T-helper 2 cell (primary cell): Measurements from ENCODE around the gene PBOV1.

Experiments
- DNase-seq, 5 experiments: peaks; one replicate each; pipeline versions ENCODE4 v3.0.0 to v3.0.0-alpha.2; 2012 to 2022
- total RNA-seq, 2 donors: gene quantifications; one replicate each; lab custom pipeline; 2026; lab: John Stamatoyannopoulos, UW

Gene PBOV1
- total RNA-seq, result 0 reads per million in 2 donors

DNA sequence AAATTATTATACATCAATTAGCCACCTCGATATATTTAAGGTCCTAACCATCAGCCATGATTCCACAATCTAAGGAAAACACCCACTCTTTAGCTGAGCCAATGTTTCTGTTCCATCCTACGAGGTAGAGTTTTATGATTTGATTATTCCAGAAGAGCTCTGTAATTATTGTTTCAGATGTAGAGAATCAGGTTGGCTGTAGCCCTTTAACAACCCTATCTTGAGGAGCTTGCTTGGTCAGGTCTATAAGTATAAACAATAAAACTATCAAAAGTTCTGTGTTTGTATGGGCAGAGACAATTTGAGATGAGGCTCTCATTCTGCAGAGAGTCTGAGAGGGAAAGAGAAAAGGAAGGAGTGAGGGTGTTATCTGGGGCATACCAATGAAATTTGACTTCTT lies at the start of gene PBOV1:
TSS of gene PBOV1 (minus strand) at position 43 of the 400 bp plus-strand sequence. CDS start 96 bp downstream, outside the sequence.
- DNase-seq, result no peak

DNA sequence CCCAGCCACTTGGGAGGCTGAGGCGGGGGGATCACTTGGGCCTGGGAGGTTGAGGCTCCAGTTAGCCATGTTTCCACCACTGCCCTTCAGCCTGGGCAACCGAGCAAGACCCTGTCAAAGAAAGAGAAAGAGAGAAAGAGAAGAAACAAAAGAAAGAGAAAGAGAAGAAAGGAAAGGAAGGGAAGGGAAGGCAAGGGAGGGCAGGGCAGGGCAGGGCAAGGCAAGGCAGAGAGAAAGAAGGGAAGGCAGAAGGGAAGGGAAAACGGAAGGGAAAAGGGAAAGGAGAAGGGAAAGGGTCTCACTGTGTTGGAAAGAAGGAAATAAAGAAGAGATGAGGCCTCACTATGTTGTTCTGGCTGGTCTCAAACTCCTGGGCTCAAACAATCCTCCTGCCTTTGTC lies 47.8 kb upstream of the PBOV1 start:
- no peak for DNase-seq

DNA sequence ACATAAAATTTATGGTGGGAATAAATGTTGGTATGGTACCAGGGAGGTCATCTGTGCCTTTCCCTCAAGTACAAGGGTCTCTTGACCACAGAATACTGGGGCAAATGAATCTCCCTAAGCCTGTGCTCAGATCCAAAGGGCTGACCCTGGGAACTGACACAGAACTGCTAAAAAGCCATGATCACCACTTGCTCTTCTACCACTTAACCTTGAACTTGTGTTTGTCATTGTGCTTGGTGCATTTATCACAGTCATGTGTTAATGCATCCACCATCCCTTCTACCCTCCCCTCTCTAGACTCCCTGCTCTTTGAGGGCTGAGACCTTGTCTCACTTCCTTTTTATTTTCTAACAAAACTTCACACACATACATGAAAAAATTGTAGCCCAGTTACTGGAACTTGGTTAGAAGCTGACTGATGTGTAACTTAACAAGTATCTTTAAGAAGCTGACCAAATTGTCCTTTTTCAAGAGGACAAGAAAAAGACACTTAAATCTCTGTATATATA lies 46.1 kb upstream of the PBOV1 start:
- no peak for DNase-seq

DNA sequence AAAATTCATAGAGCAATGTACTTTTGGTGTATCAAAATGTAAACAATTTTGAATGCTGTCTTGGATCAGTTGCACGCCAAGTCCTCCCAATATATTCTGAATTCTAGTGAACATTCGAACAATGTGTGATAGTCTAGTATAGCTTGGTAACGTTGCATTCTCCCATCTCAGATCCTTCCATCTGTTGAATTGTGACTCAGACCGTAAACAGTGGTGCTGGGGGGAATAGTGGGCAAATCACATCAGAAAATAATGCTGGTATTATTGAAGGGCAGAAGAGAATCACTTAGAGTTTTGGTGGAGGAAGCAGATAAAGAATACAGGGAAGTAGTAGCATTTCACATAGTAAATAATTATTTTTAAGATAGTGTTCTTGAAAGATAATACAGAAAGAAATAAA lies 45.7 kb upstream of the PBOV1 start:
- no peak for DNase-seq

DNA sequence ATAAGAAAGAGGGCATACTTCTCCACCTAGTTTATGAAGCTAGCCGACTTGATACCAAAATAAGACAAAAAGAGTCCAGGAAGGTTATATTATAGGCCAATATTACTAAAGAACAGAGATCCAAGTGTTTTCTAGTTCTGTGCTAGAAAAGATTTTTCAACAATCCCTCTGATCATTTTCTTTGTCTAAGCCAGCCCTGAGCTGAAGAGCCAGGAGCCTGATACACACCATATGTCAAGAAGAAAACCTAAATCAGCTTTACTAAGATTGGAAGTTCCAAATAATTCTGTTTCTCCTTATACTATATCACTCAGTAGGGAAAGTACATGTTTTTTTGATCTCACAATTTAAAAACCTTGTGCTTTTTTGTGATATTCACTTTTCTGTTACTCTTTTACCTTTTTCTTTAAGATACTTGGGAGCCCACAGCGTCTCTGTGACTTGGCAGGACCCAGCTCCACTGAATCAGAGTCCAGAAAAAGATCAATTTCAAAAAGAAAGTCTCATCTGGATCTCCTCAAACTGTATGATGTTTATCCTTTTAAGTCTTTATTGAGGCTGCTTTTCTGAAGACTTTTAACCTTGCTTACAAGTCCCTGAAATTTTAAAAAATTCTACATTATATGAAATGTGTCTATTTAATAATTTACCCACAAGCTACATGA lies 43.0 kb upstream of the PBOV1 start:
- DNase-seq, result no peak

DNA sequence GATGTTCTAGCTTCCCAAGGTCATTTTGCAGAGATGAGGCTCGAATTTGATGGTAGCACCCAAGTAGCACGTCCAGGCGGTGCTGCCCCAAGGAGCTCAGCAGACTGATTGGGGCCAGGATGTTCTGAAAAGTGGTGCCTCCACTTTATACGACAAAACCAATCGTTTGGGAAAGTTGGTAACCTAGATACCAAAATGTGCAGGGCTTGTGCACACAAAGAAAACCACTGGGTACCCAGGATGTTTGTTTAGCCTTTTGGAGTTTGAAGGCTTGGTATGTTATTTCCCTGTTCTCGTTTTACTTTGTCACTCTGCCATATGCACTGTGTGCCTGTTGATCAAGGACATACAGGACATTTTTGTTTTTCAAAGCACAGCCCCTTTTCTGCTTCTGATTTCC lies 40.7 kb upstream of the PBOV1 start:
- no peak for DNase-seq

DNA sequence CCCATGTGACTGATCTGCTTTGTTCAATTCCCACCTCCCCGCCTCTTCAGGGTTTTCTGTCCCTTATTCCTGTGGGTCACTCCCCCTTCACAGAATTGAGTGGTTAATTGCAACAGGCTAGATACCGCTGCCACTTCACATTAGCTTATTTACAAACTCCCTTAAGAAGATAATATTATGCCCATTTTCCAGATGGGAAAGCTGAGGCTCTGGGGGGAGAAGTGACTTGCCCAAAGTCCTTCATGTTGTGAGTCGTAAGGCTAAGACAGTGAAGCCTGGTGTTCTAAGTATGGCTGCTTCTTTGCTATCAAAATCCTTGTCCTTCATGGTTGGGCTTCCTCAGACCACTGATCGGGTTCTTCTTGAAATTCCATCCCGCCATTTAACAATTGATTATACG lies 39.9 kb upstream of the PBOV1 start:
- no peak for DNase-seq

DNA sequence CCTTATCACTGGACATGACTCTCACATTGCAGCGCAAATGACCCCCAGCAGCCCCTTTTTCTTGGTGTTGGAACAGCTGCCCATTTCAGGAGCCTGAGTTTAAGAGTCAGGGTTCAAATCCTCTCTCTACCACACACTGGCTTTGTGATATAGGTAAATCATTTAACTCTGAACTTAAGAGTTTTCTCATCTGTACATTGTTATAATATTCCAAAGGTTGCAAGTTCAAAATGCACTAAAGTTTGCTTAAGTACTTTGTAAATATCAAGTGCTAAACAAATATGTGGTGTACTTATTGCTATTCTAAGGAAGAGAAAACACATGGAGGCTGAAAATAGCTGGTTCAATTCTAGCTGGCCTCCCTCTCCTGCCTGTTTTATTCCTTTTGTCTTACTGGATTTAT lies 39.3 kb upstream of the PBOV1 start:
- DNase-seq, result no peak

DNA sequence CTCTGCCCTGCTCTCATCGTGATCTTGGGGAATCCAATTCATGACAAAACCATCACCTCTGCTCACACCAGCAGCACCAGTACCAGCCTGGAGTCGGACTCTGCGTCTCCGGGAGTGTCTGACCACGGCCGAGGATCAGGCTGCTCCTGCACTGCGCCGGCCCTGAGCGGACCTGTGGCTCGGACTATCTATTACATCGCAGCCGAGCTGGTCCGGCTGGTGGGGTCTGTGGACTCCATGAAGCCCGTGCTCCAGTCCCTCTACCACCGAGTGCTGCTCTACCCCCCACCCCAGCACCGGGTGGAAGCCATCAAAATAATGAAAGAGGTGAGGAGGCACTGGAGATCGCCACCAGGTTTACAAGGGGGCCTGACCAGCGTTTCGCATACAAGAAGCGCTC lies 37.2 kb upstream of the PBOV1 start:
- no peak for DNase-seq

DNA sequence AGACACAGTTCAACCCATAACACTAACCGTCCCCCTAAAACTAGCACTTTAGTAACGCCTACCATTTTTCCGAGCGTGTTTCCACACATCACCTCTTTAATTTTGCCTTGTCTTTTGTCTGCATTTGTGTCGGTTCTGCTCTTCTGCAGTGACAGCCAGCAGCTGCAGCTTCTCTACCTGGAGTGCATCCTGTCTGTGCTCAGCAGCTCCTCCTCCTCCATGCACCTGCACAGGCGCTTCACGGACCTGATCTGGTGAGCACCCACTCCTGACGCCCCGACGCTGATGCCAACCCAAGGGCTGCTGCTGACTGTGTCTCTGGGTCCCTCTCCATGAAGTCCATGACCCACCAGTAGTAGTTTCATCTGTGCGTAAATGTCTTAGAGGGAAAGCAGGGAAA lies 35.4 kb upstream of the PBOV1 start:
- DNase-seq, result no peak

DNA sequence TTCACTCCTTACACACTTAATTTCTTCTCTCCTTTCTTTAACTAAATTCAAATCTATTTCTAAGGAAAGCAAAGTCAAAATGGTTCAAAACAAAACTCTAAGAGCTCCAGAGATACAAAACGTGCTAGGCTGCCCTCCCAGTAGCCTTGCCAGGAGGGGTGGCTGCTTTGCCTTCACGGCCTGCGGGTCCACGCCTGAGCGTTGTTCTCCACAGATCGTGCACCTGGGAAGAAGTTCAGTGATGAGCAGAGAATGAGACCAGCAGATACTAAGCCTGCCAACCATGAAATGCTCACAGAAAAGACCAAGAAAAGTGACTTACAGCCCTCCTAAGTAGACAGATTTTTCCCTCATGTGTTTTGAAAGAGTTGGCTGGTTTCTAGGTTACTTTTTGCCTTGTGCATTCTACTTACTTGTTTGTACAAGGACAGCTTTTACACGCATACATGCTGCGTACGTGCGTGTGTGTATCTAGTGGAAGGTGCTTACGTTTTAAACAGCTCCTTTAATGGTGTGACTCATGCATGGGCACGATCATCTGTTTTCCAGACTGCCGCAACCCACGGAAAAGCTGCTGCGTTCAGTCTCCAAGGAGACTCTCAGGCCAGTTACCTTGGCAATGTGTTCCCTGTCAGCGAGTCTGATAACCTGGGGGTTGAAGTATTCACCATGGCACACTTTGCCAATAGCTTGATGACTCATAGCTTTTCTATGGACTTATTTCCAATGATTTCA lies 32.4 kb upstream of the PBOV1 start:
- DNase-seq, result no peak

DNA sequence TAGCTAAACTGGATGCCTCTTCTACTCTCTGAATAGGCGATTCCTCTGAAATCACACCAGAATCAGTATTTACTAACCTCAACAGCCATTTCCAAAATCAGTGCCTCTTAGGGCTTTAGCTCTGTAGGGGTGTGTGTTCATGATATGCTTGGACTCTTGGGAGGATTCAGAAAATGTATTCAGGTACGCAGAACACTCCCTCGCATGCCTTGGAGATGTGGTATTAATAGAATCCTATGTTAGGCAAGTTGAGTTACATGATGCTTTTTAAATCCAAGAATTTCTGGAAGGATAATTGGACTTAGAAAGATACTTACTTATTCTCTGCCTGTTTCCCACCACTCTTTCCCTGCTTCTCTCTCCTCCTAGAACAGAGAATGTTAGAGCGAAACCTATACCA lies 31.8 kb upstream of the PBOV1 start:
- DNase-seq, result no peak

DNA sequence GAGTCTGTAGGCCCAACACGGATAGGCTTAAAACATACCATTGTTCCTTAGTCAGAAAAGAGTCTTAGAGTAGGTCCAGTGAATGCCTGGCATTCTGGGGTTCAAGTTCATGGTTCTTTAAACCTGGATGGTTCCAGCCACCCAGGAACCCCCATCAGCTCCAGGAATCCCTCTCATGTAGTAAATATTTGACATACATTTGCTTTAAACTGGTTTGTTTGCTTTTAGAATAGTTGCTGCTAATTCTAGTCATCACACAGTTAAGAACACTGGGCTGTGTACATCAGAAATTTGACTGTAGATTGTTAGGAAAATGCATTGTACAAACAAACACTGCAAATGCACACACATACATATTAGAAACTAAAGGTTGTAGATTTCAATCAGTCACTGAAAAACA lies 30.6 kb upstream of the PBOV1 start:
- no peak for DNase-seq

DNA sequence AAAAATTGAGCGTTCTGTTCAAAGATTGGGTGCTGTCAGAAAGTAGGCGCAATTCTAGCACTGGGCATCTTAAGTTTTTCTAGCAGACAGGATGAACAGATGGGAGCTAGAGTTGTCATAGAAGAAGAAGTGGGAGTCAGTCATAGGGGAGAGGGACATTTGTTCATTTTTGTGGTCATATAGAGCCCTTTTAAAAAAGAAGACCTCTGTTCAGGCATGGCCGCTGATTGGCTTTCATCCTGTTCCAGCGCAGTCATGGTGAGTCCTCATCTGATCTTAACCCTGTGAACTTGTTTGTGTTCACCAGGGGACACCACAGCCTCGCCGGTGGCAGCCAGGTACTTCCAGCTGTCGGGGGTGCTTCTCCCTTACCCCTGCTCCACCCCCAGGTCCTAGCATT lies 29.7 kb upstream of the PBOV1 start:
- no peak for DNase-seq

DNA sequence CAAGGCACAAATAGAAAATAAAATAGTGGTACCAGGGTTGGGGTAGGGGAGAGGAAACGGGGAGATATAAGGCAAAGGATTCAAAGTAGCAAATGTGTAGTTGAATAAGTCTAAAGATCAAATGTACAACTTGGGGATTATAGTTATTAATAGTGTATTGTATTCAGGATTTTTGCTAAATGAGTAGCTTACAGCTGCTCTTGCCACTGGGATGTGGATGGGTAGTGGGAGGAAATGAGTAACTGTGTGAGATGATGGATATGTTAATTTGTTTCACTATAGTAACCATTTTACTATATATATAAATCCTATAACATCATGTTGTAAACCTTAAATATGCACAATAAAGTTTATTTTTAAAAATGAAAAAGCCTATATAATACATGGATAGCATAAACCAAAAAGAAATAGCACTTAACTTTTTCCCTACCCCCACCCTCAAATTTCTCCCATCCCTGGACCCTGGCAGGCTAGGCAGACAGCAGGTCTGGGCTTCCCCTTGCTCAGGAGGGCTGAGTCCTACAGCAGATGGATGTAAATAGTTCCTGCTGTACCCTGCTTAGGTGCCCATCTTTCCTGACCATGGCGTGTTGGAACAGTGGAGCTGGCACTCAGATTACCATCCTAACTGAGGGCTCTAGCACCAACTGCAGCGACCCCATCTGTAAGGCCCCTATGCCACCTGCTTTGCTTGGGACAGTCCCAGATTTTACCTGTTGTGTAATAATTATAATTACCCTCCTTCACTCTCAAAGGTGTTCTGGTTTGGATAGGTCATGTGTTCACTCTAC lies 28.6 kb upstream of the PBOV1 start:
- no peak for DNase-seq

DNA sequence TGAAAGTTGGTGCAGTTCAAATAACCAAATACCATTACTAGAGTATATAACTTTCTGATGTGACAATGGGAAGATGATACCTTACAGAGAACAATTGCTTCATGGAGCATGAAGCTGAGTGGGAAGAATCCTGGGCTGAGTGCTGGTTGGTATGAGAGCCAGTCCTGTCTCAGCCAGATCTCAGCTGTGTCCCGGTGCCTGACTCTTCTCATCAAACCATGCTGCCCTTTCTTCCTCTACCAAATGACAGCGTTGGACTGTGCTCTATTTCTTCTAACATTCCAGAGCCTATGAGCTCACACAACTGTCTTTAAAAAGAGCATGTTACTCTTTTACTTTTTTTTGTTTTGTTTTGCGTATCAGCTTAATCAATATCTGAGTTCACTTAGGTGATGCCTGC lies 27.5 kb upstream of the PBOV1 start:
- no peak for DNase-seq

DNA sequence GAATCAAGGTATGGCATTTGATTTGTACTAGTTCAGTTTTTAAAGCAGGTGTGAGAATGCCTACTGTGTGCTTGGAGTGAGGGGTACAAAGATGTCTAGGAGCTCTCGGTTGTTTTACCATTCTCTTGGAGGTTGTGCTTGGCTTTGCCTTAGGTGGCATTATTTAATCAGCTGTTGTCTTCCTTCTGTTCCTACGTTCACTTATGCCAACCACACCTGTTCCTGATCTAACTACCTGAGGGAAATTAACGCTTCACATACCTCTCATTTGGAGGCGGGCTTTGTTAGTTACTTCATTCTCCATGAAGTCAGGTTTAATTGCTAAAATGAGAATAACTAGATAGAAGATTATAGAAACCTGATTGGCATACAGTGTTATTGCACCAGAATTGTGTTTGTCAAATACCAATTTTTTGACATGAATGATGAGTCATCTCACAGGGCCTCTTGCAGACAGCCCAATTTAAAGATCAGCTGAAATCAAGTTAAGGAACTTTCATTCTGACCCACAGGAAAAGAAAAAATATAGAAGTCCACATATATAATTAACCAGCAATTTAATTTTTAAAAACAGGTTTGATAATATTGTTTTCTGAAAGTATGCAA lies 24.8 kb upstream of the PBOV1 start:
- no peak for DNase-seq

DNA sequence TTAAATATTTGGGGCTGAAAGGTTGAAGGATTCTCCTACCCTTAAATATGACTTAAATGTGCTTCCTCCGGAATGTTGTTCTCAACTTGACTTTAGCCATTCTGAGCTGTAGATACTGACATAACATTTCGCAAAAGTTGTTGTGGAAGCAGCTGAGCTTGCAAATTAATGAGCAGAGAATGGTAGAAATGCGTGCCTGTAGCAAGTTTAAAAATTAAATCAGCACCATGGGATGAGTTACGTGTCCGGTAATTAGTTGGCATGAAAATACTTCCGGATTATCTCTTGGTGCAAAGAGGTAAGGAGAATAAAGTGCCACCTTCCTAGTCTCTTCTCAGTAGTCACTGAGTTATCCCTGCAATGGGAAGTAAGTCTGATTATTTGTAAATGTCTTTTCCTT lies 23.6 kb upstream of the PBOV1 start:
- DNase-seq, result no peak

DNA sequence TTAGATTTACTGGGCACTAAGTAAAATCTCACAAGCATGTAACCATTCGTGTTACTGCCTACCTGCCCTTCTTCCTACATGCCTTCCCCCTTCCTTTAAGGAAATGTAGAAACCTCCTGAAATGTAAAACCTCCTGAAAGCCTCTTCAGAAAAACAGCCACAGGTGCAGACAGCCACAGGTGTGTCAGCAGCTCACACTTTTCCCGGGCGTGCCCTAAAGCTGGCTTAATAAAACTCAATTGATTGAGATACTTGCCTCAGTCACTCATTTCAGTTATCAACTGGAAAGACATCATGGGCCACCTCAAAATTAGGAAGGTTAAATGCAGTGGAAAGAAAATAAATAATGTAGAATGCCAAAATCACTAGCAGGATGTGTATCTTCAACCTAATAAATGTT lies 23.1 kb upstream of the PBOV1 start:
- DNase-seq, result no peak

DNA sequence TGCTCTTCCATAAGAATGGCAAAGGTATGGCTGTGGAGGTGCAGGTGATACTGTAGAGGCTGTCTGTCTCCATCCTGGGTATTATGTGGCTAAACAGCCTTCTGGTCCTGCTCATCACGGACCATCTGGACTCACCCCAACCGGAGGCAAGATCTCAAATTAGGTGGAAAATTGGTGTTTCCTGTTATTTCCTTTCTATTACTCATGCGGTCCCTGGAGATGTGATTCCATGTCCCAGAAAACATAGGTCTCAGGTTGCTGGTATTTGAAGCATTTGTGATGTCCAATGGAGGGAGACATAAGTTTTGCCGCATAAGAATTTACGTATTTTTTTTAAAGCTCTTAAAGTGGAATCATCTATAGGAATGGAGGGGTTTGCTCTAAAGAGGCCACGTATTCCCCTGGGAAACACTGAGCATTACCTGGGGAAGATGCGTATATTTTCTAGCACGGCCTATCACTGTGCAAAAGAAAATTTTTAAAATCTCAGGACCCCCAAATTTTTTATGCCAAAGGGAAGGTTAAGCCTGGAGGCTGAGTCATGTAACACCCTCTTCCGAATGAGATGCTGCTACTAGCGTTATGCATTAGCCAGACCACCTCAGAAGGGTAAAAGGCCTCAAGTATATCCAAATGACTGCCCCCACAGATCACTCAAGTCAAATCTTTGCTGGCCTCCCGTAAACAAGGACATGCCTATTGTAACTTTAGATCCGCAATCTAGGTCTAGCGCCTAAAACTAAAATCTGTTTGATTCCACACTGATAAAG lies 22.4 kb upstream of the PBOV1 start:
- no peak for DNase-seq

DNA sequence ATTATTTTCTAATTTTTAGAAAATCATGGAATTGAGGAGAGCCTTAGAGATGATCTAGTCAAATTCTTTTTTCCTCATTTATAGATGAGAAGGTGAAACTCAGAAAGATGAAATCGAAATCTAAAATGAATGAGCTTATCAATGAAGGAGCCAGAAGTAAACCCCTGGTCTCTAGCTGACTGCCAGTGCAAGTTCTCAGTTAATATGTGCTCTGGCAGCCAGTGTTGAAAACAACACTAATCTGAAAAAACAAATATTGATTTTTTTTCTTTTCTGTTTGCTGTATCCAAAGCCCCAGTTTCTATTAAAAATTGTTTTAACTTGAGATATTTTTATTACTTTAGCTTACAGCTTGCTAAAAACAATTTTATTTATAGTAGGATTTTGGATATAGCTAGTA lies 21.5 kb upstream of the PBOV1 start:
- DNase-seq, result no peak

DNA sequence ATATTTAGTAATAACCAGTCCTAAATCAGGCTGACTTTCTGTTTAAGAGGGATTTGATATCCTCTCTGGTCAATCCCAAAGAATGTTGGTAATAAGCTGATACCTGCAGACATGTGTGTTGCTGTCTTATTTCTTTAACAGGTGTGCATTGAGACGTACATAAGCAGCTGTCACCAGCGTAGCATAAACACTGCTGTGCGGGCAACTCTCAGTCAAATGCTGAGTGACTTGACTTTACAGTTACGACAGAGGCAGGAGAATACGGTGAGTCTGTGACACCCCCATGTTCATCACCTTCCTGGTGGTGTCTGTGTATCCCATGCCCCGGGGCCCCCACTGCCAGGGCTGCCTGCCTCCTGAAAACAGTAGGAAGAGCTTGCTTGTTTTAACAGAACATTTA lies 20.1 kb upstream of the PBOV1 start:
- no peak for DNase-seq
